ENCODE results near the gene CAPS2. TPM values are rescaled to one million over a fixed set of nuclear protein-coding genes. Genes with fewer than 3 reads are reported as not detected.
A peak's percentile ranks its signal among the peaks of the same experiment; 100 is the strongest.
"Not testable (repeated sequence)": the region's sequence is repeated elsewhere in the genome, so short reads cannot be mapped to it uniquely, and the experiment has no call there.

Gene CAPS2
- total RNA-seq = 0.87 and 11.6 TPM in 2 replicates

- peak; percentile 66 for DNase-seq (ENCODE audit: low read depth)
Measured at GRCh38 chr12:75329918-75330826, at the start of gene CAPS2. Gene CAPS2 (minus strand): TSS chr12:75330324. CDS start chr12:75326498, 3,826 bp downstream.

- DNase-seq (ENCODE audit: low read depth) = no peak
Measured at GRCh38 chr12:75378354-75378753, 48.2 kb upstream of the CAPS2 start.

- no peak for DNase-seq (ENCODE audit: low read depth)
Measured at GRCh38 chr12:75374971-75375370, 44.8 kb upstream of the CAPS2 start.

GRCh38 chr12:75366629-75367028 is 36.5 kb upstream of the CAPS2 start:
- DNase-seq (ENCODE audit: low read depth) = no peak

- DNase-seq (ENCODE audit: low read depth) = peak; percentile 11
Measured at GRCh38 chr12:75364919-75365318, 34.8 kb upstream of the CAPS2 start.

GRCh38 chr12:75361408-75361807 is 31.3 kb upstream of the CAPS2 start:
- no peak for DNase-seq (ENCODE audit: low read depth)

GRCh38 chr12:75360920-75361319 is 30.8 kb upstream of the CAPS2 start:
- no peak for DNase-seq (ENCODE audit: low read depth)

GRCh38 chr12:75354011-75354410 is 23.9 kb upstream of the CAPS2 start:
- DNase-seq (ENCODE audit: low read depth) = no peak

GRCh38 chr12:75350413-75350812 is 20.3 kb upstream of the CAPS2 start:
- no peak for DNase-seq (ENCODE audit: low read depth)

- no peak for DNase-seq (ENCODE audit: low read depth)
Measured at GRCh38 chr12:75349946-75350345, 19.8 kb upstream of the CAPS2 start.

GRCh38 chr12:75346215-75346614 is 16.1 kb upstream of the CAPS2 start:
- DNase-seq (ENCODE audit: low read depth) = not testable (repeated sequence)

GRCh38 chr12:75345531-75345930 is 15.4 kb upstream of the CAPS2 start:
- DNase-seq (ENCODE audit: low read depth) = no peak

GRCh38 chr12:75341873-75342272 is 11.7 kb upstream of the CAPS2 start:
- DNase-seq (ENCODE audit: low read depth) = no peak

- DNase-seq (ENCODE audit: low read depth) = no peak
Measured at GRCh38 chr12:75337905-75338304, 7.8 kb upstream of the CAPS2 start.

- DNase-seq (ENCODE audit: low read depth) = peak; percentile 86
Measured at GRCh38 chr12:75334384-75335030, 4.4 kb upstream of the CAPS2 start, which contains the start of gene GLIPR1L1. Gene GLIPR1L1 (plus strand): TSS chr12:75334670. CDS start chr12:75334729, 59 bp downstream.

- no peak for DNase-seq (ENCODE audit: low read depth)
Measured at GRCh38 chr12:75327642-75328041, 2.5 kb downstream of the CAPS2 start.

- DNase-seq (ENCODE audit: low read depth) = no peak
Measured at GRCh38 chr12:75323663-75324062, 6.5 kb downstream of the CAPS2 start.

GRCh38 chr12:75322464-75322863 is 7.7 kb downstream of the CAPS2 start:
- DNase-seq (ENCODE audit: low read depth) = no peak

GRCh38 chr12:75317784-75318183 is 12.3 kb downstream of the CAPS2 start:
- no peak for DNase-seq (ENCODE audit: low read depth)

- DNase-seq (ENCODE audit: low read depth) = peak; percentile 70
Measured at GRCh38 chr12:75315518-75315917, 14.6 kb downstream of the CAPS2 start.

GRCh38 chr12:75311369-75311768 is 18.8 kb downstream of the CAPS2 start:
- DNase-seq (ENCODE audit: low read depth) = no peak

GRCh38 chr12:75308279-75308678 is 21.8 kb downstream of the CAPS2 start:
- no peak for DNase-seq (ENCODE audit: low read depth)
